Muscle of leg (tissue), 11 donors: ENCODE data around the gene MRGPRD. TPM values are rescaled to one million over a fixed set of nuclear protein-coding genes. Genes with fewer than 3 reads are reported as not detected.
A peak's percentile ranks its signal among the peaks of the same experiment; 100 is the strongest.
"Not testable (repeated sequence)": the region's sequence is repeated elsewhere in the genome, so short reads cannot be mapped to it uniquely, and the experiment has no call there.

Experiments used
- DNase-seq: peaks from one replicate; pipeline ENCODE4 v3.0.0; 2013
- H3K27ac ChIP-seq: one replicate; pipeline ENCODE4 v1.5.1; 2013; ENCODE audit warnings: mild to moderate bottlenecking, low read length, control low read depth
- H3K27me3 ChIP-seq: one replicate; pipeline ENCODE4 v1.6.1; 2013; ENCODE audit warnings: low read length; ENCODE audit not compliant: control insufficient read depth, insufficient read depth
- H3K36me3 ChIP-seq: one replicate; pipeline ENCODE4 v1.6.1; 2013; ENCODE audit warnings: low read length; ENCODE audit not compliant: control insufficient read depth, insufficient read depth
- H3K4me1 ChIP-seq: one replicate; pipeline ENCODE4 v1.6.1; 2013; ENCODE audit warnings: low read length; ENCODE audit not compliant: control insufficient read depth, insufficient read depth
- H3K4me3 ChIP-seq: one replicate; pipeline ENCODE4 v1.5.1; 2013; ENCODE audit warnings: low read length, control low read depth
- H3K9me3 ChIP-seq: replicated peaks from 2 replicates; pipeline ENCODE4 v1.6.1; 2013; ENCODE audit warnings: low read depth, low read length; ENCODE audit not compliant: control insufficient read depth
- WGBS: methylation state at CpG from one replicate; pipeline ENCODE4 v1.1.5; 2013; ENCODE audit warnings: missing lambda C conversion rate; ENCODE audit not compliant: insufficient coverage; 5-methylcytosine and 5-hydroxymethylcytosine counted together
- polyA plus RNA-seq, 8 donors: library from polyadenylated mRNA; unstranded; fragments of 120-200 nt; gene quantifications; one replicate each; pipeline versions ENCODE4 v1.2.1 to v1.2.3, GENCODE V29; 2013; ENCODE audit warnings: inconsistent platforms in 1 of 8, low replicate concordance in 1 of 8; ENCODE audit not compliant: insufficient read length in 8 of 8, insufficient read depth in 1 of 8
- total RNA-seq: library from RNA; stranded (reverse); fragments of 120-200 nt; gene quantifications from one replicate; pipeline ENCODE4 v1.2.4, GENCODE V29; 2013

The MRGPRD gene
- total and polyA plus RNA-seq, 9 donors, result 0.25 to 0.60 (median 0.27) TPM; not detected in 6

DNA sequence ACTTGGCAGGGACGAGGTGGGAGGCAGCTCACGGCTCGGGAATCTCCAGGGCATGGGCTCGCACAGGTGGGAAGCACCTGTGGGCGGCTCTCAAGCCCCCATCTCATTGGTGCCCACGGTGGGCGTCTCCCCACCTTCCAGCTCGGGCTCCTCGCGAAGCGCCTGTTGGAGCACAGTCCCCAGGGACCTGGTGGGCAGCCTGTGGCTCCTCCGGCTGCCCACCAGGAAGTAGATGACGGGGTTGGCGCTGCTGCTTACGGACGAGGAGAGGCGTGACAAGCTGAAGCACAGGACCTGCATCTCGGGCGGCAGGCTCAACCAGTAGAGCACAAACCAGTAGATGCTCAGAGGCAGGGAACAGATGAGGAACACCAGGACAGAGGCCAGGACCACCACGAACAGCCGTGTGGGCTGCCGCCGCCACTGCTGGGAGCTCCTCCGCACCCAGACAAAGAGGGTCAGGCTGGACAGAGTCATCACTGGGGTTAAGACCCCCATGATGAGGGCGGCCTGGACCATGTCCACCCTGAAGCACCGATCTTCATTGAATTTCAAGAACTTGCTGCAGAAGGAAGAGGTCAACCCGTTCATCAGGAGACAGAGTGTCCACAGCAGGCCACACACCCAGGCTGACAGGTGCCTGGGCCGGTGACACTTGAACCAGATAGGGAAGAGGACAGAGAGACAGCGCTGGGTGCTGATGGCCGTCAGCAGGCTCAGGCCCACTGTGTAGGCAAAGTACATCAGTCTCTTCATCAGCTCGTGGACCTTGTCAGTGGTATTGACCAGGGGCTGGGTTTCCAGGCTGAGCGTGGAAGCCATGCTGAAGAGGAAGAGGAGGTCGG is 633 bp downstream of the MRGPRD start:
- WGBS, result 81% methylated on average over 33 of the region's 33 CpGs
- H3K36me3 ChIP-seq, result no peaks in the 10 kb centered on the region
- DNase-seq, result no peak

DNA sequence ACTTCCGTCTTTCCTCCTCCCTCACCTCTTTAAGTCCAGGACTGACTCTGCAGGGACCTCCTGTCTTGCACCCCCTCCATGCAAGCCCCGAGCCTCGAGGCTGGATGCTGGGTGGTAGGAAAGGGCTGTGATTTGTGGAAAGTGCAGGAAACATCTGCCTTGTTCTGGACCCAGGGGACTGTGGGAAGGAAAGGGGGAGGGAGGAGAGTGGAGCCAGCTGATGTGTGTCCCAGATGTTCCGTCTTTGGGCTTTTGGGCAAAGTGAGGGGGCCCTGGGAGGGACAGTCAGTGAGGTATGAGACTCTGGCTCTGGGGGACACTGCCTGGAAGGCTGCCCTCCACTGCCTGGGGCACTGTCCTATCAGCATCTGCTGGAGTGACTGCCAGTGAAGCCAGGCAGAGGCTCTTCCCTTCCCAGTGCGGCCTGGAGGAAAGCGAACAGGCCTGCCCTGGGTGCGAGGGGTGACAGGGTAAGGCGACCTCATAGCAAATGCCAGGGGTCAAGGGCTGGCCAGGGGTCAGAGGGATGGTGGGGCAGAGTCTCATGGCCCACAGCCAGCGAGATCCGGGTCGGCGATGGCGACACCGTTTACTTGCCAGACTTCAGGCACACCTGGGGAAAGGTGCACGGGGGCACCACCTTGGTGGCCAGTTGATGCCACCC is 1.7 kb downstream of the MRGPRD start:
- H3K36me3 ChIP-seq, result no peaks in the 10 kb centered on the region
- H3K9me3 ChIP-seq, result peaks cover 5% of the 10 kb centered on the region
- H3K4me3 ChIP-seq, result no peak overlapping the region
- WGBS, result 50% methylated on average over 9 of the region's 15 CpGs
- H3K4me1 ChIP-seq, result peaks cover 29% of the 10 kb centered on the region
- H3K27ac ChIP-seq, result no peak overlapping the region
- DNase-seq, result peak; percentile 83
- peaks cover 2% of the 10 kb centered on the region for H3K27me3 ChIP-seq

More for the DNA sequence above, 633 bp downstream of the MRGPRD start:
- peaks cover 5% of the 10 kb centered on the region for H3K9me3 ChIP-seq
- H3K27ac ChIP-seq, result no peak overlapping the region
- peaks cover 2% of the 10 kb centered on the region for H3K27me3 ChIP-seq
- no peak overlapping the region for H3K4me3 ChIP-seq
- peaks cover 29% of the 10 kb centered on the region for H3K4me1 ChIP-seq

- 80% methylated on average over 1 of the region's 5 CpGs for WGBS
- Histone ChIP-seq H3K27me3 (peaks cover 2% of the 10 kb centered on the region), H3K4me3 (no peak overlapping the region), H3K36me3 (no peaks in the 10 kb centered on the region), H3K27ac (no peak overlapping the region), H3K4me1 (peaks cover 29% of the 10 kb centered on the region), H3K9me3 (peaks cover 5% of the 10 kb centered on the region)
- DNase-seq, result no peak
Measured at GRCh38 chr11:68978626-68978930, 2.2 kb downstream of the MRGPRD start.

- H3K36me3 ChIP-seq, result no peaks in the 10 kb centered on the region
Measured at GRCh38 chr11:68977781-68978625, 2.8 kb downstream of the MRGPRD start.

DNA sequence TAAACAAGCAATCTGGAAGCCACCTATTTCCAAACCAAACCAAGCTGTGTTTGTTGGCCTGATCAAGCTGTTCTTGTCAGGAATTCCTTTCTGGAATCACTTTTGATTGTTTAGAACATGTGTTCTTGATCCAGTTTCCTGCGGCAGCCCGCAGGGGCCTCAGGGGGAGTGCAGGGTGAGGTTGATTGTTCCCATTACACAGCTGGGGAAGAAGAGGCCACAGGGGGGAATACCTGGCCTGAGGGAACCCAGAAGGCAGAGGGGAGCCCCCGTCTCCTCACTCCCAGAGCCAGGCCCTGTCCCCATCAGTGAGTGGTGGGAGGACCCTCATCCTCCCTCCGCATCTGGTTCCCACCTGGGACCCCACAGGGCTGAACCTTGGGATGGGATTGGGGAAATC is 4.2 kb downstream of the MRGPRD start:
- Histone ChIP-seq H3K27me3 (peaks cover 2% of the 10 kb centered on the region), H3K27ac (peak overlapping the region; percentile 25), H3K4me3 (no peak overlapping the region), H3K4me1 (peaks cover 29% of the 10 kb centered on the region), H3K36me3 (no peaks in the 10 kb centered on the region), H3K9me3 (no peaks in the 10 kb centered on the region)
- WGBS, result 36% methylated on average over 2 of the region's 4 CpGs
- peak; percentile 76 for DNase-seq

More at GRCh38 chr11:68977781-68978625, 2.8 kb downstream of the MRGPRD start:
- Histone ChIP-seq H3K4me3 (no peak overlapping the region), H3K4me1 (peaks cover 29% of the 10 kb centered on the region), H3K9me3 (peaks cover 5% of the 10 kb centered on the region), H3K27ac (no peak overlapping the region), H3K27me3 (peaks cover 2% of the 10 kb centered on the region)
- no peak for DNase-seq
- WGBS, result 56% methylated on average over 9 of the region's 14 CpGs

DNA sequence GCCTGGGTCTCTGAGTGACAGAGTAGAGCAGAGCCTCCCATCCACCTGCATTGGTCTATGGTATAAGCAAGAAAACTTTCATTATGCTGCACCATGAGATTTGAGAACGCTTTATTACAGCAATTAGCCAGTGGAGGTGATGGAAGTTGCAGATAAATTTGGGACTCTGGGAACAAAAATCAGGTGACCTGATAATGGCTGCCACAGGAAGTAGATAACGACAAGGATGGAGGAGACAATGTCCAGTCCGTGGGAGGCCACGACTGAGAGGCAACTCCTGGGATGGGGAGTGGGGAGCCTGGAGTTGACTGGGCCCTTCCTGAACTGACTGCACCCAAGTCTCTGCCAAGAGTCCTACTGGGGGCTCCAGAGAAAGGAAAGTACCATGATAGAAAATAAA is 4.7 kb downstream of the MRGPRD start:
- no peak overlapping the region for H3K27ac ChIP-seq
- 18% methylated on average over 3 of the region's 4 CpGs for WGBS

GRCh38 chr11:68974421-68975194 is 6.2 kb downstream of the MRGPRD start:
- Histone ChIP-seq H3K36me3 (no peaks in the 10 kb centered on the region), H3K27me3 (peaks cover 4% of the 10 kb centered on the region), H3K9me3 (no peaks in the 10 kb centered on the region), H3K4me3 (no peak overlapping the region), H3K4me1 (peaks cover 26% of the 10 kb centered on the region), H3K27ac (no peak overlapping the region)
- 92% methylated on average over 22 of the region's 23 CpGs for WGBS
- DNase-seq, result peak; percentile 16

More for the DNA sequence above, 4.7 kb downstream of the MRGPRD start:
- H3K36me3 ChIP-seq, result no peaks in the 10 kb centered on the region
- peaks cover 2% of the 10 kb centered on the region for H3K27me3 ChIP-seq
- no peaks in the 10 kb centered on the region for H3K9me3 ChIP-seq
- H3K4me1 ChIP-seq, result peaks cover 29% of the 10 kb centered on the region
- H3K4me3 ChIP-seq, result no peak overlapping the region
- DNase-seq, result no peak

GRCh38 chr11:68973706-68974105 is 7.1 kb downstream of the MRGPRD start:
- not testable (repeated sequence) for H3K4me3 ChIP-seq, DNase-seq, H3K36me3 ChIP-seq, H3K27ac ChIP-seq, H3K9me3 ChIP-seq, H3K27me3 ChIP-seq
- 93% methylated on average over 3 of the region's 12 CpGs for WGBS
- H3K4me1 ChIP-seq, result peaks cover 21% of the 10 kb centered on the region

- H3K4me3 ChIP-seq, result no peak overlapping the region
- peak; percentile 25 for DNase-seq
- H3K9me3 ChIP-seq, result no peaks in the 10 kb centered on the region
- no peaks in the 10 kb centered on the region for H3K36me3 ChIP-seq
- no peak overlapping the region for H3K27ac ChIP-seq
- peaks cover 2% of the 10 kb centered on the region for H3K27me3 ChIP-seq
- peaks cover 21% of the 10 kb centered on the region for H3K4me1 ChIP-seq
- 27% methylated on average over 3 of the region's 4 CpGs for WGBS
Measured at GRCh38 chr11:68973219-68973618, 7.6 kb downstream of the MRGPRD start.
